Measurements from ENCODE around the gene LSM3. TPM values are rescaled to one million over a fixed set of nuclear protein-coding genes. Genes with fewer than 3 reads are reported as not detected.

LSM3 gene
- total RNA-seq, 2 donors from 2014 or later, result 12.4 to 16.4 TPM

DNA sequence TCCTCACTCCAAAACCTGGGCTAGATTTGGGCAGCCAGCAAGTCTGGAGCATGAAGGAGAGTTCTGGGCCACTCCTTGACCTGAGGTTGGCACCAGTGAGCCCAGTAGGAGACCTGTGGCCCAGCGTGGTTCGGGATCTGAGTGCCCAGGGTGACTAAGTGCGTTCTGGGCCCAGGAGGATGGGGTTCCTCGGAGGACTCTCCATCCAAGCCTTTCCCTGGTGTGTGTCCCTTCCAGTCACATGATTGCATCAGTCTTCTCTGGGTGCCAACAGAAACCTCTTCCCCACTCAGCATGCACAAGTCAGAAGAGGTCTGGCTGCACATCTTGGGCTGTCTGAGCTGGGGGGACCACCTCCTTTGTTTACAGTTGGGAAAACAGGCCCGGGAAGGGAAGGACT is 38.8 kb upstream of the LSM3 start:
- intact Hi-C loops (cut with DNase I), result no loop called here
- Histone ChIP-seq H3K27ac (no peak overlapping the region), H3K9me3 (no peaks in the 10 kb centered on the region), H3K4me1 (peaks cover 6% of the 10 kb centered on the region), H3K36me3 (peaks cover 14% of the 10 kb centered on the region), H3K4me3 (no peak overlapping the region), H3K9ac (ENCODE audit: low read depth in 2 of 2, low read length in 2 of 2) (no peak overlapping the region), H3K27me3 (no peaks in the 10 kb centered on the region)
- DNase-seq, result no peak
- TF ChIP-seq, protein P1, sequence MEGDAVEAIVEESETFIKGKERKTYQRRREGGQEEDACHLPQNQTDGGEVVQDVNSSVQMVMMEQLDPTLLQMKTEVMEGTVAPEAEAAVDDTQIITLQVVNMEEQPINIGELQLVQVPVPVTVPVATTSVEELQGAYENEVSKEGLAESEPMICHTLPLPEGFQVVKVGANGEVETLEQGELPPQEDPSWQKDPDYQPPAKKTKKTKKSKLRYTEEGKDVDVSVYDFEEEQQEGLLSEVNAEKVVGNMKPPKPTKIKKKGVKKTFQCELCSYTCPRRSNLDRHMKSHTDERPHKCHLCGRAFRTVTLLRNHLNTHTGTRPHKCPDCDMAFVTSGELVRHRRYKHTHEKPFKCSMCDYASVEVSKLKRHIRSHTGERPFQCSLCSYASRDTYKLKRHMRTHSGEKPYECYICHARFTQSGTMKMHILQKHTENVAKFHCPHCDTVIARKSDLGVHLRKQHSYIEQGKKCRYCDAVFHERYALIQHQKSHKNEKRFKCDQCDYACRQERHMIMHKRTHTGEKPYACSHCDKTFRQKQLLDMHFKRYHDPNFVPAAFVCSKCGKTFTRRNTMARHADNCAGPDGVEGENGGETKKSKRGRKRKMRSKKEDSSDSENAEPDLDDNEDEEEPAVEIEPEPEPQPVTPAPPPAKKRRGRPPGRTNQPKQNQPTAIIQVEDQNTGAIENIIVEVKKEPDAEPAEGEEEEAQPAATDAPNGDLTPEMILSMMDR (IDR thresholded peaks at IDR 0.05), result no peak

DNA sequence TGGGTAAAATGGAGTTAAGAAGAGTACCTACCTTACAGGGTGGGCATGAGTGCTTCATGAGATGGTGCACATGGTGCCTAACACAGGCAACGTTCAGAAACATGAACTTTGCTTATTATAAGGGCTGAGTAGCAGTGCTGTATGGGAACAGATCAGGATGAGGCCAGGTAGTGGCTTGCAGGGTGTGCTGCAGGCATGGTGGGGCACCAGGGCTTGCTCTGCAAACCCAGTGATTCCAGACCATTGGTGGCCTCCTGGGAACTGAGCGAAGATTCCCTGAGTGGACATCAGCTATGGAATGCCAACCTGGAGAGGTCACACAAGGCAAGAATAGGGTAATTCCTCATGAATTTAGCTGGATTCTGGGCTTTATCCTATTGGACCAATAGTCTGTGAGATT is 37.9 kb upstream of the LSM3 start:
- H3K27me3 ChIP-seq, result no peaks in the 10 kb centered on the region
- H3K4me3 ChIP-seq, result no peak overlapping the region
- H3K4me1 ChIP-seq, result peaks cover 11% of the 10 kb centered on the region
- DNase-seq, result no peak
- intact Hi-C loops (cut with DNase I), result no loop called here
- peaks cover 11% of the 10 kb centered on the region for H3K36me3 ChIP-seq
- TF ChIP-seq, protein P1 (IDR thresholded peaks at IDR 0.05), result no peak
- H3K27ac ChIP-seq, result no peak overlapping the region
- no peaks in the 10 kb centered on the region for H3K9me3 ChIP-seq
- H3K9ac ChIP-seq (ENCODE audit: low read depth in 2 of 2, low read length in 2 of 2), result no peak overlapping the region

DNA sequence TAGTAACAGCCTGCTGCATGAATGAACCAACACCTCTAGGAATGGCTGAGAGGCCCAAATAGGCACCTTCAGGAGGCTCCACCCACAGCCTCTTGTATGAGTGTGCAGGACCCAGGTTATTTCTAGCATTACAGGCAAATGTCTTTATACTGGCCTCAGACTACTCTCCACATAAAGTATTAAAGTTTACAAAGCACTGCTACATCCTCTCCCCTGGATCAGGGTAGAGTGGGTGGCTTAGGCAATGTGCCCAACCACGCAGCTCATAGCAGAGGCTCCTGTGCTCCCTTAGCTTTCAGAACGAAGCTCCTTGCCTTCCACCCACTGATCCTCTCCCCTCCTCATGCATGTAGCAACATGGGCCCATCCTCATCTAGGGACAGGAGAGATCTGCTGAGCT is 37.5 kb upstream of the LSM3 start:
- Histone ChIP-seq H3K4me1 (peaks cover 11% of the 10 kb centered on the region), H3K27me3 (no peaks in the 10 kb centered on the region), H3K9ac (ENCODE audit: low read depth in 2 of 2, low read length in 2 of 2) (no peak overlapping the region), H3K9me3 (no peaks in the 10 kb centered on the region), H3K27ac (no peak overlapping the region), H3K36me3 (peaks cover 7% of the 10 kb centered on the region), H3K4me3 (no peak overlapping the region)
- no peak for DNase-seq
- intact Hi-C loops (cut with DNase I), result no loop called here
- TF ChIP-seq, protein P1 (IDR thresholded peaks at IDR 0.05), result no peak

DNA sequence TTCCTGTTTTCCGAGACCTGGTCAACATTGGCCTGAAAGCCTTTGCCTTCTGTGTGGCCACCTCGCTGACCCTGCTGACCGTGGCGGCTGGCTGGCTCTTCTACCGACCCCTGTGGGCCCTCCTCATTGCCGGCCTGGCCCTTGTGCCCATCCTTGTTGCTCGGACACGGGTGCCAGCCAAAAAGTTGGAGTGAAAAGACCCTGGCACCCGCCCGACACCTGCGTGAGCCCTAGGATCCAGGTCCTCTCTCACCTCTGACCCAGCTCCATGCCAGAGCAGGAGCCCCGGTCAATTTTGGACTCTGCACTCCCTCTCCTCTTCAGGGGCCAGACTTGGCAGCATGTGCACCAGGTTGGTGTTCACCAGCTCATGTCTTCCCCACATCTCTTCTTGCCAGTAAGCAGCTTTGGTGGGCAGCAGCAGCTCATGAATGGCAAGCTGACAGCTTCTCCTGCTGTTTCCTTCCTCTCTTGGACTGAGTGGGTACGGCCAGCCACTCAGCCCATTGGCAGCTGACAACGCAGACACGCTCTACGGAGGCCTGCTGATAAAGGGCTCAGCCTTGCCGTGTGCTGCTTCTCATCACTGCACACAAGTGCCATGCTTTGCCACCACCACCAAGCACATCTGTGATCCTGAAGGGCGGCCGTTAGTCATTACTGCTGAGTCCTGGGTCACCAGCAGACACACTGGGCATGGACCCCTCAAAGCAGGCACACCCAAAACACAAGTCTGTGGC is 36.8 kb upstream of the LSM3 start:
- no peak overlapping the region for H3K27ac ChIP-seq
- H3K4me1 ChIP-seq, result peaks cover 11% of the 10 kb centered on the region
- H3K9ac ChIP-seq (ENCODE audit: low read depth in 2 of 2, low read length in 2 of 2), result no peak overlapping the region
- intact Hi-C loops (cut with DNase I), result no loop called here
- no peak overlapping the region for H3K4me3 ChIP-seq
- no peak for DNase-seq
- H3K36me3 ChIP-seq, result peaks cover 4% of the 10 kb centered on the region
- no peaks in the 10 kb centered on the region for H3K27me3 ChIP-seq
- H3K9me3 ChIP-seq, result no peaks in the 10 kb centered on the region
- TF ChIP-seq, protein P1 (IDR thresholded peaks at IDR 0.05), result no peak

DNA sequence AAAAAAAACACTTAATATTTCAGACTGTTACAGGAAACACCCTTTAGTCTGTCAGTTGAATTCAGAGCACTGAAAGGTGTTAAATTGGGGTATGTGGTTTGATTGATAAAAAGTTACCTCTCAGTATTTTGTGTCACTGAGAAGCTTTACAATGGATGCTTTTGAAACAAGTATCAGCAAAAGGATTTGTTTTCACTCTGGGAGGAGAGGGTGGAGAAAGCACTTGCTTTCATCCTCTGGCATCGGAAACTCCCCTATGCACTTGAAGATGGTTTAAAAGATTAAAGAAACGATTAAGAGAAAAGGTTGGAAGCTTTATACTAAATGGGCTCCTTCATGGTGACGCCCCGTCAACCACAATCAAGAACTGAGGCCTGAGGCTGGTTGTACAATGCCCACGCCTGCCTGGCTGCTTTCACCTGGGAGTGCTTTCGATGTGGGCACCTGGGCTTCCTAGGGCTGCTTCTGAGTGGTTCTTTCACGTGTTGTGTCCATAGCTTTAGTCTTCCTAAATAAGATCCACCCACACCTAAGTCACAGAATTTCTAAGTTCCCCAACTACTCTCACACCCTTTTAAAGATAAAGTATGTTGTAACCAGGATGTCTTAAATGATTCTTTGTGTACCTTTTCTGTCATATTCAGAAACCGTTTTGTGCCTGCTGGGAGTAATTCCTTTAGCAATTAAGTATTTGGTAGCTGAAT is 35.9 kb upstream of the LSM3 start:
- TF ChIP-seq, protein P1 (IDR thresholded peaks at IDR 0.05), result no peak
- Histone ChIP-seq H3K4me3 (no peak overlapping the region), H3K27ac (peak overlapping the region; percentile 3), H3K9me3 (no peaks in the 10 kb centered on the region), H3K27me3 (no peaks in the 10 kb centered on the region), H3K36me3 (peaks cover 3% of the 10 kb centered on the region), H3K4me1 (peaks cover 11% of the 10 kb centered on the region), H3K9ac (ENCODE audit: low read depth in 2 of 2, low read length in 2 of 2) (no peak overlapping the region)
- intact Hi-C loops (cut with DNase I), result no loop called here
- DNase-seq, result no peak

All from colonic mucosa (tissue), 4 donors.